ENCODE measurements around the gene POM121C.
"Not testable (repeated sequence)": the region's sequence is repeated elsewhere in the genome, so short reads cannot be mapped to it uniquely, and the experiment has no call there.

Gene POM121C

GRCh38 chr7:75415428-75415817 is 70.7 kb downstream of the POM121C start:
- not testable (repeated sequence) for H3K27ac Mint-ChIP-seq; H3K4me3 Mint-ChIP-seq; H3K36me3 Mint-ChIP-seq (ENCODE audit: low read depth); H3K4me1 Mint-ChIP-seq (ENCODE audit: low read depth); H3K9me3 Mint-ChIP-seq; H3K27me3 Mint-ChIP-seq (ENCODE audit: low read depth)

- H3K27me3 Mint-ChIP-seq (ENCODE audit: low read depth); H3K4me3 Mint-ChIP-seq; H3K4me1 Mint-ChIP-seq (ENCODE audit: low read depth); H3K27ac Mint-ChIP-seq; H3K9me3 Mint-ChIP-seq; H3K36me3 Mint-ChIP-seq (ENCODE audit: low read depth): not testable (repeated sequence)
Observed at GRCh38 chr7:75414708-75415427, 71.2 kb downstream of the POM121C start.

- not testable (repeated sequence) for H3K36me3 Mint-ChIP-seq (ENCODE audit: low read depth); H3K27ac Mint-ChIP-seq; H3K4me1 Mint-ChIP-seq (ENCODE audit: low read depth); H3K9me3 Mint-ChIP-seq; H3K27me3 Mint-ChIP-seq (ENCODE audit: low read depth); H3K4me3 Mint-ChIP-seq
Observed at GRCh38 chr7:75414204-75414603, 71.9 kb downstream of the POM121C start.

DNA sequence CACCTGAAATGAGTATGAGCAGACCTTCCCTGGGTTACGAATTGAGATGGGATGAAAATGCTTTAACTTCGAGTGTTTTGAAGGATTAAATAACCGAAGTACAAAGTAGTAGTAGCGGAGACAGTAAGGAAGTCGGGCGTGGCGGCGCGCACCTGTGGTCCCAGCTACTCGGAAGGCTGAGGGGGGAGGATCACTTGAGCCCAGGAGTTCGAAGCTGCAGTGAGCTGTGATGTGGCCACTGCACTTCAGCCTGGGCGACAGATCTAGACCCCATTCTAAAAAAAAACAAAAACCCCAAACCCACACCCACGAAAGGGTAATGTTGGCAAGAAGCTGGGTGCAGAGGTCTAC is 75.3 kb downstream of the POM121C start:
- not testable (repeated sequence) for H3K9me3 Mint-ChIP-seq; H3K36me3 Mint-ChIP-seq (ENCODE audit: low read depth); H3K27me3 Mint-ChIP-seq (ENCODE audit: low read depth); H3K4me1 Mint-ChIP-seq (ENCODE audit: low read depth); H3K27ac Mint-ChIP-seq; H3K4me3 Mint-ChIP-seq

DNA sequence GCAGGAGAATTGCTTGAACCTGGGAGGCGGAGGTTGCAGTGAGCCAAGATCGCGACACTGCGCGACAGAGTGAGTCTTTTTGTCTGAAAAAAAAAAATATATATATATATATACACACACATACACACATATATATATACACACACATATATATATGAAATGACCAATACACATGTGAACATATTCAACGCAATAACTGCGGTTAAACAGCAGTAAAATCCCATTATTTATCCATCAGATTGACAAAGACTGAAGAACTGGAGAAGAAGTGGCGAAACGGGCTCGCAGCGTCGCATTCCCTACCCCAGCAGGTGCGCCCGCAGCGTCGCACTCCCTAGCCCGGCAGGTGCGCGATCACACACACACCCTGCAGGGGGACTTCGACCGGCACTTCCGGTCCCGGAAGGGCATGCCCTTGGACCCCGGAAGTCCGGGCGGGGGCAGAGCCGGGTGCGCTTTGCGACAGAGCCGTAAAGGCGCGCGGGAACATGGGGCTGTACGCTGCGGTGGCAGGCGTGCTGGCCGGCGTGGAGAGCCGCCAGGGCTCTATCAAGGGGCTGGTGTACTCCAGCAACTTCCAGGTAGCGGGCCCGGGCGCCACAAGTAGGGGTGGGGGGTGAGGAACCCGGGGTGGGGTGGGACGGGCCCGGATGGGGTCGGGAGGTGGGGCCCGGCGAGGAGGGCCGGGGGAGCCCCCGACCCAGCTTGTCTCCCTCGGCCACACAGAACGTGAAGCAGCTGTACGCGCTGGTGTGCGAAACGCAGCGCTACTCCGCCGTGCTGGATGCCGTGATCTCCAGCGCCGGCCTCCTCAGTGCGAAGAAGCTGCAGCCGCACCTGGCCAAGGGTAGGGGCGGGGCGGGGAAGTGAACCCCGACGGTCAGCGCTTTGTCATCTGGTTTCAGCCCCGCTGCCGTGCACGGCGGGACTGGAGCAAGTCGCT is 75.9 kb downstream of the POM121C start:
- not testable (repeated sequence) for H3K4me1 Mint-ChIP-seq (ENCODE audit: low read depth); H3K4me3 Mint-ChIP-seq; H3K27ac Mint-ChIP-seq; H3K36me3 Mint-ChIP-seq (ENCODE audit: low read depth); H3K27me3 Mint-ChIP-seq (ENCODE audit: low read depth); H3K9me3 Mint-ChIP-seq

DNA sequence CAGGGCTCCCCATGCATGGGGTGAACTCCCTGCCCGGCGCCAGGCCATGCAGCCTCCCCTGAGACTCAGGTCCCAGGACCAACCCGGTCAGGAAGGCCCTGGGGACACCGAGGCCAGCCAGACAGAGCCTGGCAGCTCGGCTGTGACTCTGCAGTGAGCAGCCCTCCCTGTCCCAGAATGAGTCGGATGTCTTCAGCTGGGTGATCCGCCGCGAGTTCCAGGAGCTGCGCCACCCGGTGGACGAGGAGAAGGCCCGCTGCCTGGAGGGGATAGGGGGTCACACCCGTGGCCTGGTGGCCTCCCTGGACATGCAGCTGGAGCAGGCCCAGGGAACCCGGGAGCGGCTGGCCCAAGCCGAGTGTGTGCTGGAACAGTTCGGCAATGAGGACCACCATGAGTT is 81.4 kb downstream of the POM121C start:
- H3K27me3 Mint-ChIP-seq (ENCODE audit: low read depth); H3K27ac Mint-ChIP-seq; H3K36me3 Mint-ChIP-seq (ENCODE audit: low read depth); H3K4me1 Mint-ChIP-seq (ENCODE audit: low read depth); H3K9me3 Mint-ChIP-seq; H3K4me3 Mint-ChIP-seq: not testable (repeated sequence)

DNA sequence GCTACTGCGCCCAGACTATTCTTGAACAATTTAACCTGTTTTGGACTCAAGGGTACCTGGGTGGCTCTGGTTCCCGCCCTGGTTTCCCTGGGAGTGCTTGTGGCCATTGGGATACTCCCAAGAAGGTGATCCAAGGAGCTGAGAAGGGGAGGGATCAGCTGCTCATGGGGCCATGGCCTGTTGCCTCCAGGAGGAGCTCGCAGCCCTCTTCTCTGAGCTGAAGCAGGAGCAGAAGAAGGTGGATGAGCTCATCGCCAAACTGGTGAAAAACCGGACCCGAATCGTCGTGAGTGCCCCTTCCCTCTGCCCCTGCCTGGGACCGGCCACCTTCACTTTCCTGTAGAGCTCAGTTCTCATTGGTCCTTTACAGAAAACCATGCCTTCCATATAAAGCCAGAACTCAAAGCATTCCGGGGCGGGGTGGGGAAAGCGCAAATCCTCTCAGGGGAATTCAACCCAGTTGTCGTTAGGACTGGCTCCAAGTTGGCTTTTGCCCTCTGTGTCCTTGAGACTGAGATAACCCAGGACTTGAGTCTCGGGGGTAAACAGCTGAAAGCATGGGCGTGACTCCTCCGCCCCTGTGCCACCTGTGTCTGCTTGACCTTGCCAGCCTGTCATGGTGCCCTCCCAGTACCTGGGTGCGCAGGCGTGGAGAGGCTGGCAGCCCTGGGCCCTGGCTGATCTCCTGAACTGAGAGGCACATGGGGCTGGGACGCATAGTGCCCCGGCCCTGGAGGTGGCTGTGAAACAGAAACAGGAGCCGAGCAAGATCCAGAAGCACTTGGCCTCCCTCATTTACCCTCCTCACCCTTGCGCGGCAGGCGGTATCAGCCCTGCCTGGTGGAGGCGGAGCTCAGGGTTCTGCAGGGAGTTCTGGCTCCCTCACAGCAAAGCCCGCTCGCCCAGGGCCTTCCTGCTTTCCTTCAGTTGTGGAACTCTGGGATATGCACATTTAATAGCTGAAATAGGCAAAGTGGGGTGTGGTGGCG is 82.3 kb downstream of the POM121C start:
- H3K9me3 Mint-ChIP-seq; H3K36me3 Mint-ChIP-seq (ENCODE audit: low read depth); H3K27me3 Mint-ChIP-seq (ENCODE audit: low read depth); H3K27ac Mint-ChIP-seq; H3K4me3 Mint-ChIP-seq; H3K4me1 Mint-ChIP-seq (ENCODE audit: low read depth): not testable (repeated sequence)

- not testable (repeated sequence) for H3K4me1 Mint-ChIP-seq (ENCODE audit: low read depth); H3K27ac Mint-ChIP-seq; H3K27me3 Mint-ChIP-seq (ENCODE audit: low read depth); H3K36me3 Mint-ChIP-seq (ENCODE audit: low read depth); H3K4me3 Mint-ChIP-seq; H3K9me3 Mint-ChIP-seq
Observed at GRCh38 chr7:75400575-75400974, 85.5 kb downstream of the POM121C start.

- not testable (repeated sequence) for H3K4me3 Mint-ChIP-seq; H3K27ac Mint-ChIP-seq; H3K27me3 Mint-ChIP-seq (ENCODE audit: low read depth); H3K9me3 Mint-ChIP-seq; H3K36me3 Mint-ChIP-seq (ENCODE audit: low read depth); H3K4me1 Mint-ChIP-seq (ENCODE audit: low read depth)
Observed at GRCh38 chr7:75398771-75399700, 87.1 kb downstream of the POM121C start.

- not testable (repeated sequence) for H3K36me3 Mint-ChIP-seq (ENCODE audit: low read depth); H3K27me3 Mint-ChIP-seq (ENCODE audit: low read depth); H3K4me3 Mint-ChIP-seq; H3K27ac Mint-ChIP-seq; H3K4me1 Mint-ChIP-seq (ENCODE audit: low read depth); H3K9me3 Mint-ChIP-seq
Observed at GRCh38 chr7:75397865-75398264, 88.2 kb downstream of the POM121C start.

DNA sequence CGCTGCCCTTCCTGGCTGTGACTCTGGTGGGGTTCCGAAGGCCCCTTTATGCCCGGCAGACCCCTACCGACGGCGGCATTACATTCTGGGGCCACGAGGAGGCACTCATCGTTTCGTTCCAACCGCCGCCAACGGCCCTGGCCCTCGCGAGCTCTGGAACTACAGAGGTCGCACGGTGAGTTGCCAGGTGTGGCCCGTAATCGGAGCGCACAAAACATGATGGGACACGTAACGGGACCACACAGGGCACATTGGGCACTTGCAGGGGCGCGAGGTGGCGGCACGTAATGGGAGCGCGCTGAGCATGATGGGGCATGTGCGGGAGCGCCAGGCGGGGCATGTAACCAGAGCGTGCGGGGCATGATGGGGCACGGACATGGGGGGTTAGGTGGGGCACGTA is 90.8 kb downstream of the POM121C start, which contains the start of gene TRIM73:
TRIM73 (plus strand) TSS at position 301 of the 400 bp plus-strand sequence. CDS start 3,305 bp downstream, outside the sequence.
- H3K27ac Mint-ChIP-seq; H3K4me1 Mint-ChIP-seq (ENCODE audit: low read depth); H3K9me3 Mint-ChIP-seq; H3K27me3 Mint-ChIP-seq (ENCODE audit: low read depth); H3K4me3 Mint-ChIP-seq; H3K36me3 Mint-ChIP-seq (ENCODE audit: low read depth): not testable (repeated sequence)

GRCh38 chr7:75393194-75393593 is 92.9 kb downstream of the POM121C start:
- H3K4me1 Mint-ChIP-seq (ENCODE audit: low read depth); H3K27ac Mint-ChIP-seq; H3K36me3 Mint-ChIP-seq (ENCODE audit: low read depth); H3K4me3 Mint-ChIP-seq; H3K27me3 Mint-ChIP-seq (ENCODE audit: low read depth); H3K9me3 Mint-ChIP-seq: not testable (repeated sequence)

GRCh38 chr7:75374519-75375317 is 111.4 kb downstream of the POM121C start:
- H3K4me1 Mint-ChIP-seq (ENCODE audit: low read depth); H3K9me3 Mint-ChIP-seq; H3K27ac Mint-ChIP-seq; H3K4me3 Mint-ChIP-seq; H3K27me3 Mint-ChIP-seq (ENCODE audit: low read depth); H3K36me3 Mint-ChIP-seq (ENCODE audit: low read depth): not testable (repeated sequence)
